ENCODE measurements around the gene GHR.

Gene GHR

DNA sequence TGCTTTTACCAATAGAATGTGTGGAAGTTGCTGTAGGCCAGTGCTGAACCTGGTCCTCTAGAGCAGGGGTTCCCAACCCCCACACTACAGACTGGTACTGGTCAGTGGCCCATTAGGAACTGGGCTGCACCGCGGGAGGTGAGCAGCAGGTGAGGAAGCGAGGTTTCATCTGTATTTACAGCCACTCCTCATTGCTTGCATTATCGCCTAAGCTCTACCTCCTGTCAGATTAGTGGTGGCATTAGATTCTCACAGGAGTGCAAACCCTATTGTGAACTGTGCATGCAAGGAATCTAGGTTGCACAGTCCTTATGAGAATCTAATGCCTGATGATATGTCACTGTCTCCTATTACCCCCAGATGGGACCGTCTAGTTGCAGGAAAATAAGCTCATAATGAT is 327.3 kb downstream of the GHR start:
- Histone ChIP-seq H3K27me3 (ENCODE audit: insufficient read depth, poor library complexity, severe bottlenecking) (no peaks in the 10 kb centered on the region), H3K4me3 (replicated peaks; ENCODE audit: insufficient read depth, low read length) (no peak overlapping the region), H3K27ac (replicated peaks) (no peak overlapping the region)
- TF ChIP-seq GABPA (IDR thresholded peaks at IDR 0.05; ENCODE audit: low read depth) (no peak), POLR2AphosphoS5 (IDR thresholded peaks at IDR 0.05; ENCODE audit: low read depth) (no peak), SPI1 (IDR thresholded peaks at IDR 0.05; ENCODE audit: borderline replicate concordance, low read depth) (no peak)
- TF ChIP-seq, protein P1, sequence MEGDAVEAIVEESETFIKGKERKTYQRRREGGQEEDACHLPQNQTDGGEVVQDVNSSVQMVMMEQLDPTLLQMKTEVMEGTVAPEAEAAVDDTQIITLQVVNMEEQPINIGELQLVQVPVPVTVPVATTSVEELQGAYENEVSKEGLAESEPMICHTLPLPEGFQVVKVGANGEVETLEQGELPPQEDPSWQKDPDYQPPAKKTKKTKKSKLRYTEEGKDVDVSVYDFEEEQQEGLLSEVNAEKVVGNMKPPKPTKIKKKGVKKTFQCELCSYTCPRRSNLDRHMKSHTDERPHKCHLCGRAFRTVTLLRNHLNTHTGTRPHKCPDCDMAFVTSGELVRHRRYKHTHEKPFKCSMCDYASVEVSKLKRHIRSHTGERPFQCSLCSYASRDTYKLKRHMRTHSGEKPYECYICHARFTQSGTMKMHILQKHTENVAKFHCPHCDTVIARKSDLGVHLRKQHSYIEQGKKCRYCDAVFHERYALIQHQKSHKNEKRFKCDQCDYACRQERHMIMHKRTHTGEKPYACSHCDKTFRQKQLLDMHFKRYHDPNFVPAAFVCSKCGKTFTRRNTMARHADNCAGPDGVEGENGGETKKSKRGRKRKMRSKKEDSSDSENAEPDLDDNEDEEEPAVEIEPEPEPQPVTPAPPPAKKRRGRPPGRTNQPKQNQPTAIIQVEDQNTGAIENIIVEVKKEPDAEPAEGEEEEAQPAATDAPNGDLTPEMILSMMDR (IDR thresholded peaks at IDR 0.05; ENCODE audit: insufficient read depth, low read length): no peak
- TF ChIP-seq, protein P2, sequence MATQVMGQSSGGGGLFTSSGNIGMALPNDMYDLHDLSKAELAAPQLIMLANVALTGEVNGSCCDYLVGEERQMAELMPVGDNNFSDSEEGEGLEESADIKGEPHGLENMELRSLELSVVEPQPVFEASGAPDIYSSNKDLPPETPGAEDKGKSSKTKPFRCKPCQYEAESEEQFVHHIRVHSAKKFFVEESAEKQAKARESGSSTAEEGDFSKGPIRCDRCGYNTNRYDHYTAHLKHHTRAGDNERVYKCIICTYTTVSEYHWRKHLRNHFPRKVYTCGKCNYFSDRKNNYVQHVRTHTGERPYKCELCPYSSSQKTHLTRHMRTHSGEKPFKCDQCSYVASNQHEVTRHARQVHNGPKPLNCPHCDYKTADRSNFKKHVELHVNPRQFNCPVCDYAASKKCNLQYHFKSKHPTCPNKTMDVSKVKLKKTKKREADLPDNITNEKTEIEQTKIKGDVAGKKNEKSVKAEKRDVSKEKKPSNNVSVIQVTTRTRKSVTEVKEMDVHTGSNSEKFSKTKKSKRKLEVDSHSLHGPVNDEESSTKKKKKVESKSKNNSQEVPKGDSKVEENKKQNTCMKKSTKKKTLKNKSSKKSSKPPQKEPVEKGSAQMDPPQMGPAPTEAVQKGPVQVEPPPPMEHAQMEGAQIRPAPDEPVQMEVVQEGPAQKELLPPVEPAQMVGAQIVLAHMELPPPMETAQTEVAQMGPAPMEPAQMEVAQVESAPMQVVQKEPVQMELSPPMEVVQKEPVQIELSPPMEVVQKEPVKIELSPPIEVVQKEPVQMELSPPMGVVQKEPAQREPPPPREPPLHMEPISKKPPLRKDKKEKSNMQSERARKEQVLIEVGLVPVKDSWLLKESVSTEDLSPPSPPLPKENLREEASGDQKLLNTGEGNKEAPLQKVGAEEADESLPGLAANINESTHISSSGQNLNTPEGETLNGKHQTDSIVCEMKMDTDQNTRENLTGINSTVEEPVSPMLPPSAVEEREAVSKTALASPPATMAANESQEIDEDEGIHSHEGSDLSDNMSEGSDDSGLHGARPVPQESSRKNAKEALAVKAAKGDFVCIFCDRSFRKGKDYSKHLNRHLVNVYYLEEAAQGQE (IDR thresholded peaks at IDR 0.05; ENCODE audit: insufficient replicate concordance, low read depth): no peak
- DNase-seq (ENCODE audit: low read depth in 1 of 2, low spot score in 1 of 2): no peak

DNA sequence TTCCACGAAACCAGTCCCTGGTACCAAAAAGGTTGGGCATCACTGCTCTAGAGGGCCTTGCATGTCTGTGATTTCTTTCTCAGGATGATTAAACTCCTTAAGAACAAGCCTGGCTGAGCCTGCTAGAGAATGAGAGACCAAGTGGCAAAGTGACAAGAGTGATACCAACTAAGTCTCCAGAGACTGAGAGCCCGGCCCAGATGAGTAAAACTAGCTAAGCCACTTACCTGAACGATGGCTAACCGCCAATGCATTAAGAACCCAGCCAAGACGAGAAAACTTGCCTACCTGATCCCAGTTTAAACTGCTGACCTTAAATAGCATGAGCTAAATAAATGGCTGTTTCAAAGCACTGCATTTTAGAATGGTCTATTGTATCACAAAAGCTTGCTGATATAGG is 327.8 kb downstream of the GHR start:
- H3K27ac ChIP-seq (replicated peaks): no peak overlapping the region
- DNase-seq (ENCODE audit: low read depth in 1 of 2, low spot score in 1 of 2): no peak
- TF ChIP-seq SPI1 (IDR thresholded peaks at IDR 0.05; ENCODE audit: borderline replicate concordance, low read depth) (no peak), POLR2AphosphoS5 (IDR thresholded peaks at IDR 0.05; ENCODE audit: low read depth) (no peak), GABPA (IDR thresholded peaks at IDR 0.05; ENCODE audit: low read depth) (no peak)
- TF ChIP-seq, protein P1 (IDR thresholded peaks at IDR 0.05; ENCODE audit: insufficient read depth, low read length): no peak
- TF ChIP-seq, protein P2 (IDR thresholded peaks at IDR 0.05; ENCODE audit: insufficient replicate concordance, low read depth): no peak
- H3K4me3 ChIP-seq (replicated peaks; ENCODE audit: insufficient read depth, low read length): no peak overlapping the region
- no peaks in the 10 kb centered on the region for H3K27me3 ChIP-seq (ENCODE audit: insufficient read depth, poor library complexity, severe bottlenecking)

DNA sequence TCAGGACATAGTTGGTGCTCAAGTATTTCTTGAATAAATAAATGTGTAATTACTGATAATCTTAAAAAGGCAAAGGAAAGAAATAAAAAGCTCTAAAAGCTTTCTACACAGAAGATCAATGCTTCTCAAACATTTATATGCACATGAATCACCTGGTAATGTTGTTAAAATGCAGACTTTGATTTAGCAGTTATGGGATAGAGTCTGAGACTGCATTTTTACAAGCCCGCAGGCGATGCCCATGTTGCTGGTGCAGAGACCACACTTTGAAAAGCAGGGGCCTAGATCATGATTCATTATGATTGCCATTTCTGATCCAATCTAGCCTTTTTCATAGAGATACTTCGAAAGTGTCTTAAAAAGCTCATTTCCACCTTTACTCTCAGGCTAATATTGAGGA is 329.9 kb downstream of the GHR start:
- Histone ChIP-seq H3K4me3 (replicated peaks; ENCODE audit: insufficient read depth, low read length) (no peak overlapping the region), H3K27me3 (ENCODE audit: insufficient read depth, poor library complexity, severe bottlenecking) (no peaks in the 10 kb centered on the region), H3K27ac (replicated peaks) (no peak overlapping the region)
- no peak for DNase-seq (ENCODE audit: low read depth in 1 of 2, low spot score in 1 of 2)
- TF ChIP-seq, protein P2 (IDR thresholded peaks at IDR 0.05; ENCODE audit: insufficient replicate concordance, low read depth): no peak
- TF ChIP-seq POLR2AphosphoS5 (IDR thresholded peaks at IDR 0.05; ENCODE audit: low read depth): no peak

Data from HL-60 (cell line).